Body of pancreas (tissue), 4 donors: Measurements from ENCODE around the gene RIN3. TPM values are rescaled to one million over a fixed set of nuclear protein-coding genes. Genes with fewer than 3 reads are reported as not detected.
A peak's percentile ranks its signal among the peaks of the same experiment; 100 is the strongest.

Source experiments
- ATAC-seq: fragments of 150-250 bp; one replicate; pipeline ENCODE4 v1.9.1; 2016
- DNase-seq, 4 donors: peaks; one replicate each; pipeline ENCODE4 v3.0.0-alpha.2; 2019
- H3K27ac ChIP-seq, 4 donors: fragments of 200-600 bp; sonication (generic); 1 replicate in 3 of 4; 2 replicates in 1 of 4; pipeline versions ENCODE4 v1.5.1 to v1.6.1; 2016 to 2019; ENCODE audit warnings: mild to moderate bottlenecking in 1 of 4, mixed read lengths in 1 of 4, moderate library complexity in 1 of 4
- H3K27me3 ChIP-seq, 2 donors: fragments of 200-600 bp; sonication (generic); one replicate each; pipeline ENCODE4 v1.6.0; 2016; ENCODE audit warnings: mild to moderate bottlenecking in 1 of 2
- H3K36me3 ChIP-seq, 2 donors: fragments of 200-600 bp; sonication (generic); replicated peaks in 1 of 2; 2 replicates each; pipeline ENCODE4 v1.5.1; 2016; ENCODE audit warnings: low read depth in 2 of 2; ENCODE audit not compliant: insufficient read depth in 1 of 2
- H3K4me1 ChIP-seq: fragments of 200-600 bp; sonication (generic); one replicate; pipeline ENCODE4 v1.6.0; 2016
- H3K4me3 ChIP-seq, 2 donors: fragments of 200-600 bp; sonication (generic); 1 replicate in 1 of 2; 2 replicates in 1 of 2; pipeline ENCODE4 v1.5.1; 2016 to 2019
- H3K9me3 ChIP-seq, 3 donors: fragments of 200-600 bp; sonication (generic); 1 replicate in 2 of 3; 2 replicates in 1 of 3; pipeline ENCODE4 v1.5.1; 2016
- POLR2A ChIP-seq, 3 donors: fragments of 450-650 bp; IDR thresholded peaks; one replicate each; pipeline ENCODE4 v1.6.1; 2016; ENCODE audit warnings: antibody characterized with exemption in 3 of 3, mild to moderate bottlenecking in 2 of 3
- WGBS, 2 donors: methylation state at CpG; one replicate each; pipeline ENCODE4 v1.1.5; 2017; 5-methylcytosine and 5-hydroxymethylcytosine counted together
- intact Hi-C: fragments of 100-400 bp; cut with DNase I; formaldehyde crosslinking; loops from one replicate; pipeline ENCODE4 v1.15.1; 2023
- total RNA-seq, 2 donors: library from RNA; depleted of rRNA; stranded (reverse); fragments of >200 nt; gene quantifications; one replicate each; pipeline ENCODE4 v1.1.0, GENCODE V29; 2016
- TF ChIP-seq, protein P1 (sequence below), 7 experiments: fragments of 450-650 bp in 4 of 7; fragments of 200-600 bp in 3 of 7; sonication (generic) in 3 of 7; IDR thresholded peaks; one replicate each; pipeline ENCODE4 v1.5.1; 2016 to 2019; ENCODE audit warnings: antibody characterized with exemption in 7 of 7

RIN3 gene
- total RNA-seq, 2 donors from 2014 or later, result 2.6 to 3.3 TPM

DNA sequence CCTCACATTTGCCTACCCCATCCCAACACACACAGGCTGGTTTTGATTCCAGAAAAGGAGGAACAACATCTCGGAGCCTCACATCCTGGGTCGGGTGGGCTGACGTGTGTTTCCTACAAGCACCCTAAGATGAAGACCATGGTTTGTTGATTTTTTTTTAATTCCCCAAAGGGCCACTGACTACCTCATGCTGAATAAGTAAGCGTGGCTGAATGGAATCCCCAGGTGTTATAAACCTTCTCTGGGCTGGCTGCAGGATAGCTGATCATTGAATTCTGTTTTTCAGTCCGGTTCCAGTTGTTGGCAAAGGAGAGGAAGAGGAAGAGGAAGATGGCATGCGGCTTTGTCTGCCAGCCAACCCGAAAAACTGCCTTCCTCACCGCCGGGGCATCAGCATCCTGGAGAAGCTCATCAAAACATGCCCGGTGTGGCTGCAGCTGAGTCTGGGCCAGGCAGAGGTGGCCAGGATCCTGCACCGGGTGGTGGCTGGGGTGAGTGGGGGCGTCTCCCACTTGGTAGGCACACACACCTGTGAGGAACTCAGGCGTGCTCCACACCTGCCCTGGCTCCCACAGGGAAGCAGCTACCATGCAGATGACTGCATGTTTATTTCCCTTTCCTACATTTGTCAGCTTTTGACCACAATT lies 42.0 kb downstream of the RIN3 start:
- H3K4me1 ChIP-seq, result no peaks in the 10 kb centered on the region
- DNase-seq, result peak in 2 of 4 donors; percentile 20 to 32
- no peak overlapping the region for H3K27ac ChIP-seq

DNA sequence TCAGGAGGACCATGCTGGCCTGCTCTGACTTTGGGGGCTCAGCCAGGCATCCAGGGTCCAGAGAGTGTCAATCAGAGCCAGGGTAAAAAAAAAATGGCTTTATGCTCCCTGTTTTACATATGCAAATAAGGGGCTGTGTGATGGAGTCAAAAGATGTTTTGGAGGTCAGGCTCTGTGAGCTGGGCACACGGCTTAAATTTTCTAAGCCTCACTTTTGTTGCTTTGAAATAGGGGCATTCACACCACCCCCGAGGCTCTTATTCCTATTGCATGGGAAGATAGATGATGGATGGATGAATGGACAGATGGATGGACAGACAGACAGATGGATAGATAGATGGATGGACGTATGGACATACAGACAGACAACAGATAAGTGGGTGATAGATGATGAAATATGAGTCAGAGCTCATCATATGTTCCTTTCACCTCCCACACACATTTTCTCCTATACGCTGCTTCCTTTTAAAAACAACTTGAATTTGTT lies 42.7 kb downstream of the RIN3 start:
- Histone ChIP-seq H3K27ac (no peak overlapping the region), H3K9me3 (no peaks in the 10 kb centered on the region), H3K4me3 (no peak overlapping the region), H3K36me3 (no peaks in the 10 kb centered on the region), H3K27me3 (no peaks in the 10 kb centered on the region), H3K4me1 (no peaks in the 10 kb centered on the region)
- TF ChIP-seq POLR2A (IDR thresholded peaks at IDR 0.05), result no peak
- TF ChIP-seq, protein P1, sequence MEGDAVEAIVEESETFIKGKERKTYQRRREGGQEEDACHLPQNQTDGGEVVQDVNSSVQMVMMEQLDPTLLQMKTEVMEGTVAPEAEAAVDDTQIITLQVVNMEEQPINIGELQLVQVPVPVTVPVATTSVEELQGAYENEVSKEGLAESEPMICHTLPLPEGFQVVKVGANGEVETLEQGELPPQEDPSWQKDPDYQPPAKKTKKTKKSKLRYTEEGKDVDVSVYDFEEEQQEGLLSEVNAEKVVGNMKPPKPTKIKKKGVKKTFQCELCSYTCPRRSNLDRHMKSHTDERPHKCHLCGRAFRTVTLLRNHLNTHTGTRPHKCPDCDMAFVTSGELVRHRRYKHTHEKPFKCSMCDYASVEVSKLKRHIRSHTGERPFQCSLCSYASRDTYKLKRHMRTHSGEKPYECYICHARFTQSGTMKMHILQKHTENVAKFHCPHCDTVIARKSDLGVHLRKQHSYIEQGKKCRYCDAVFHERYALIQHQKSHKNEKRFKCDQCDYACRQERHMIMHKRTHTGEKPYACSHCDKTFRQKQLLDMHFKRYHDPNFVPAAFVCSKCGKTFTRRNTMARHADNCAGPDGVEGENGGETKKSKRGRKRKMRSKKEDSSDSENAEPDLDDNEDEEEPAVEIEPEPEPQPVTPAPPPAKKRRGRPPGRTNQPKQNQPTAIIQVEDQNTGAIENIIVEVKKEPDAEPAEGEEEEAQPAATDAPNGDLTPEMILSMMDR (IDR thresholded peaks at IDR 0.05), result no peak
- 82 to 87% methylated on average over 4 of the region's 4 CpGs for WGBS, 2 donors
- DNase-seq, result no peak
- ATAC-seq, result no peak
- intact Hi-C loops, result no loop called here

More for the DNA sequence above, 42.0 kb downstream of the RIN3 start:
- H3K27me3 ChIP-seq, result no peaks in the 10 kb centered on the region
- ATAC-seq, result no peak
- H3K9me3 ChIP-seq, result no peaks in the 10 kb centered on the region
- 58 to 60% methylated on average over 10 to 13 of the region's 13 CpGs for WGBS, 2 donors
- intact Hi-C loops, result no loop called here
- no peaks in the 10 kb centered on the region for H3K36me3 ChIP-seq
- H3K4me3 ChIP-seq, result no peak overlapping the region
- TF ChIP-seq, protein P1 (IDR thresholded peaks at IDR 0.05), result no peak
- TF ChIP-seq POLR2A (IDR thresholded peaks at IDR 0.05), result no peak

DNA sequence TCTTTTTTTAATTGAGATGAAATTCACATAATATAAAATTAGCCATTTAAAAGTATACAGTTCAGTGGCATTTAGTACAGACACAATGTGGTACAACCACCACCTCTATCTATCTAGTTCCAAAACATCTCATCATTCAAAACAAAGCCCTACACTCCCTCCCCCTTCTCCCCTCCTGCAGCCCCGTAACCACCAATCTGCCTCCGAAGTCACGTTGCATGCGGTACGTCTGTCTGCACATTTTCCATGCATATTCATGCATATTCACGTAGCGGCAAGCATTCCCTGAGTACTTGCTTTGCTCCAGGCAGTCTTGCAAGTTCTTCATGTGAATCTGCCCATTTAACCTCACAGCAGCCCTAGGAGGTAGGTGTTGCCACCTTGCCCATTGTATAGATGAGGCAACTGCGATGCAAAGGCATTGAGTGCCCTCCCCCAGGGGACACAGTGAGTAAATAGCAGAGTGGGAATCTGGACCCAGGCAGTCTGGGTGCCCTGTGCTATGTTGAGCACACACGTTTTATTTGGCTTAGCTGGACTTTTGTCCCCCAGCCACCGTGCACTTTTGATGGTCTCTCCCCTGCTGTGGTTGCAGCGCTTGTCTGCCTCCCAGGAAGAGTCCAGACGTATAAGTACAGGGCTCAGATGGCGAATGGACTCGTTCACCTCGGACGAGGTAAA lies 43.4 kb downstream of the RIN3 start:
- Histone ChIP-seq H3K36me3 (no peaks in the 10 kb centered on the region), H3K27me3 (no peaks in the 10 kb centered on the region), H3K27ac (no peak overlapping the region), H3K9me3 (no peaks in the 10 kb centered on the region), H3K4me1 (no peaks in the 10 kb centered on the region), H3K4me3 (no peak overlapping the region)
- DNase-seq (no peak), ATAC-seq (no peak)
- no peak for TF ChIP-seq POLR2A (IDR thresholded peaks at IDR 0.05)
- TF ChIP-seq, protein P1 (IDR thresholded peaks at IDR 0.05), result no peak
- intact Hi-C loops, result no loop called here
- 91 to 92% methylated on average over 16 of the region's 16 CpGs for WGBS, 2 donors

DNA sequence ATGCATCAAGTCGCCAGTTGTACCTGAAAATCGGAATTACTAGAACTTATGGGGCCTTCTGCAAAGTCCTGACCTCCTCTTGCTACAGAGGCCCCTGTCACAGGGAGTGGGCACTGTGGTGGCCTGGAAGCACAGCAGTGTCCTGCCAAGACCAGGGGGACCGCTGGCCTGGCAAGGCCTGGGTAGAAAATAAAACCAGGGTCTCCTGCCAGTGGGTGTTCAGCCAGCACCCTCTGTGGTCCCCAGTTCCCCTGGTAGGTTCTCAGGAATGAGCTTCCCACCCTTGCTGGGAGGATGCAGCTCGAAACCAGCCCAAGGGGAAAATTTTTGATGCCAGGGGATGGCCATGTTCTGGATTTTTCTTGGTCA lies 43.9 kb downstream of the RIN3 start:
- Histone ChIP-seq H3K4me1 (no peaks in the 10 kb centered on the region), H3K36me3 (no peaks in the 10 kb centered on the region), H3K4me3 (no peak overlapping the region), H3K27ac (no peak overlapping the region), H3K9me3 (no peaks in the 10 kb centered on the region), H3K27me3 (no peaks in the 10 kb centered on the region)
- no peak for TF ChIP-seq POLR2A (IDR thresholded peaks at IDR 0.05)
- TF ChIP-seq, protein P1 (IDR thresholded peaks at IDR 0.05), result no peak
- intact Hi-C loops, result no loop called here
- ATAC-seq (no peak), DNase-seq (no peak)
- 79 to 85% methylated on average over 4 of the region's 4 CpGs for WGBS, 2 donors
